K562 (cell line): ENCODE data around the gene UROS. TPM values are rescaled to one million over a fixed set of nuclear protein-coding genes. Genes with fewer than 3 reads are reported as not detected.

Experiments used
- ATAC-seq: fragments of 200-7000 bp; cut with Tn5 transposase; 3 replicates; pipeline ENCODE4 v1.9.1; 2020; ENCODE audit warnings: moderate library complexity
- BruUV-seq: library from RNA; stranded (reverse); fragments of 400-500 nt; replicated peaks from 2 replicates; lab custom pipeline; 2021; lab: Mats Ljungman, UMichigan
- CTCF ChIA-PET: fragments of 300-600 bp; formaldehyde crosslinking; extraction: SDS; loops from one replicate; lab custom pipeline; 2021; ENCODE audit warnings: low intra/inter-chr PET ratio; lab: Yijun Ruan, JAX
- POLR2A ChIA-PET: fragments of 300-600, 350-650 bp; sonication (Branson Sonifier 250); formaldehyde crosslinking; extraction: SDS; loops from one replicate; lab custom pipeline; 2021; ENCODE audit warnings: antibody characterized with exemption, inconsistent platforms; lab: Yijun Ruan, JAX
- DNase-seq, 4 experiments: peaks; one replicate each; pipeline versions ENCODE4 v3.0.0 to v3.0.0-alpha.2; 2011 to 2018; ENCODE audit warnings: low spot score in 3 of 4, mixed read lengths in 3 of 4; ENCODE audit errors: extremely low read depth in 1 of 4
- FAIRE-seq: peaks from 2 replicates; lab custom pipeline; 2011; peaks lifted over from hg19 to GRCh38; lab: Jason Lieb, UNC
- H2AFZ ChIP-seq: 2 replicates; pipeline ENCODE4 v1.6.0; 2011; ENCODE audit warnings: low read depth, low read length, control low read depth, inconsistent platforms
- H3K27ac ChIP-seq: fragments of 200-600 bp; 3 replicates; pipeline ENCODE4 v1.8.0; 2011; ENCODE audit warnings: low read depth, mild to moderate bottlenecking, control low read depth, inconsistent platforms, low read length, moderate library complexity, mixed read lengths; ENCODE audit errors: extremely low read depth
- H3K27me3 ChIP-seq, 2 experiments: fragments of 300-600 bp in 1 of 2; 2 replicates in 1 of 2; 3 replicates in 1 of 2; pipeline versions ENCODE4 v1.6.0 to v1.8.0; 2011; ENCODE audit warnings: inconsistent platforms in 2 of 2, low read length in 2 of 2, mild to moderate bottlenecking in 1 of 2, mixed read lengths in 1 of 2, moderate library complexity in 1 of 2; ENCODE audit not compliant: control insufficient read depth in 2 of 2, insufficient read depth in 2 of 2
- H3K36me3 ChIP-seq: fragments of 300-600 bp; 3 replicates; pipeline ENCODE4 v1.8.0; 2011; ENCODE audit warnings: mild to moderate bottlenecking, low read length, inconsistent platforms; ENCODE audit not compliant: control insufficient read depth, insufficient read depth
- H3K4me1 ChIP-seq, 2 experiments: fragments of 200-600 bp in 1 of 2; replicated peaks in 1 of 2; 2 replicates in 1 of 2; 3 replicates in 1 of 2; pipeline versions ENCODE4 v1.5.1 to v1.8.0; 2011; ENCODE audit warnings: inconsistent platforms in 2 of 2, low read length in 2 of 2, mild to moderate bottlenecking in 1 of 2, mixed read lengths in 1 of 2, moderate library complexity in 1 of 2; ENCODE audit not compliant: control insufficient read depth in 2 of 2, insufficient read depth in 2 of 2
- H3K4me2 ChIP-seq: 2 replicates; pipeline ENCODE4 v1.6.1; 2011; ENCODE audit warnings: low read length, control low read depth, inconsistent platforms, mixed read lengths; ENCODE audit not compliant: insufficient read depth
- H3K4me3 ChIP-seq: fragments of 200-600 bp; sonication (generic), shearing (Covaris generic); 2 replicates; pipeline ENCODE4 v1.5.1; 2016; ENCODE audit warnings: control low read depth, inconsistent platforms
- H3K79me2 ChIP-seq: fragments of 200-600 bp; 3 replicates; pipeline ENCODE4 v1.8.0; 2011; ENCODE audit warnings: low read length, inconsistent platforms; ENCODE audit not compliant: control insufficient read depth, insufficient read depth
- H3K9ac ChIP-seq, 2 experiments: 2 replicates each; pipeline versions ENCODE4 v1.6.0 to v1.6.1; 2011; ENCODE audit warnings: low read depth in 2 of 2, low read length in 2 of 2, control low read depth in 1 of 2, inconsistent platforms in 1 of 2, mild to moderate bottlenecking in 1 of 2, mixed read lengths in 1 of 2; ENCODE audit not compliant: insufficient read depth in 1 of 2
- H3K9me1 ChIP-seq: one replicate; pipeline ENCODE4 v1.6.0; 2011; ENCODE audit warnings: inconsistent platforms, mild to moderate bottlenecking, low read length, moderate library complexity; ENCODE audit not compliant: control insufficient read depth, insufficient read depth
- H3K9me3 ChIP-seq: replicated peaks from 2 replicates; pipeline ENCODE4 v1.5.1; 2011; ENCODE audit warnings: low read depth, low read length, inconsistent platforms; ENCODE audit not compliant: control insufficient read depth, insufficient read depth
- H4K20me1 ChIP-seq: replicated peaks from 2 replicates; pipeline ENCODE4 v1.6.1; 2011; ENCODE audit warnings: low read length, inconsistent platforms, mixed read lengths; ENCODE audit not compliant: control insufficient read depth, insufficient read depth
- ERF ChIP-seq: fragments of 450-650 bp; formaldehyde crosslinking; IDR thresholded peaks from 2 replicates; pipeline ENCODE4 v1.4.0; 2020; ENCODE audit warnings: mild to moderate bottlenecking, mixed read lengths
- EWSR1 ChIP-seq: fragments of 450-650 bp; IDR thresholded peaks from 2 replicates; pipeline ENCODE4 v1.6.1; 2018; ENCODE audit warnings: borderline replicate concordance, mild to moderate bottlenecking, low read depth, moderate library complexity; ENCODE audit not compliant: partially characterized antibody
- IRF9 ChIP-seq: fragments of 450-650 bp; IDR thresholded peaks from 2 replicates; pipeline ENCODE4 v1.6.1; 2016; ENCODE audit warnings: missing biosample characterization, missing genetic modification characterization
- MAFK ChIP-seq: IDR thresholded peaks from 2 replicates; pipeline ENCODE4 v1.6.1; 2011; ENCODE audit warnings: low read length, improper control_type of control experiment
- NFIX ChIP-seq: fragments of 250-450 bp; sonication (Bioruptor Pico); IDR thresholded peaks from 2 replicates; pipeline ENCODE4 v1.4.0; 2020; ENCODE audit warnings: low read depth, mild to moderate bottlenecking, moderate library complexity
- NR2F6 ChIP-seq: fragments of 450-650 bp; formaldehyde crosslinking; IDR thresholded peaks from 2 replicates; pipeline ENCODE4 v1.4.0; 2020; ENCODE audit warnings: mild to moderate bottlenecking
- RB1 ChIP-seq: fragments of 450-650 bp; IDR thresholded peaks from 2 replicates; pipeline ENCODE4 v1.6.1; 2017; ENCODE audit warnings: low read depth, mild to moderate bottlenecking
- TAF7 ChIP-seq: fragments of 450-650 bp; IDR thresholded peaks from 2 replicates; pipeline ENCODE4 v1.6.1; 2016; ENCODE audit warnings: missing genetic modification characterization, missing compliant biosample characterization
- TFAP4 ChIP-seq: sonication (generic); formaldehyde crosslinking; IDR thresholded peaks from 2 replicates; pipeline ENCODE4 v1.8.0; 2022; ENCODE audit warnings: missing genetic modification reagents, mild to moderate bottlenecking, moderate library complexity, borderline replicate concordance
- U2AF2 ChIP-seq: fragments of 200-400 bp; formaldehyde crosslinking; optimal IDR thresholded peaks from 2 replicates; pipeline ENCODE3; 2017; ENCODE audit warnings: low read depth, mild to moderate bottlenecking, low read length
- ZNF512 ChIP-seq: IDR thresholded peaks from 2 replicates; pipeline ENCODE4 v1.6.1; 2016; ENCODE audit warnings: missing genetic modification characterization, missing compliant biosample characterization
- WGBS: fragments of 100-300 bp; shearing (Covaris generic); methylation state at CpG from one replicate; pipeline ENCODE4 v1.1.6; 2016; ENCODE audit warnings: low coverage, mixed read lengths; ENCODE audit not compliant: insufficient coverage; ENCODE audit errors: missing lambda C conversion rate; 5-methylcytosine and 5-hydroxymethylcytosine counted together
- in situ Hi-C: fragments of 300-500 bp; cut with MboI; formaldehyde crosslinking; loops from 4 replicates; pipeline ENCODE4 v1.15.0; 2018; ENCODE audit warnings: inconsistent platforms, mixed read lengths
- intact Hi-C: fragments of 100-400 bp; cut with micrococcal nuclease; formaldehyde crosslinking; loops from 2 replicates; pipeline ENCODE4 v1.14.2; 2022
- polyA plus RNA-seq, 8 experiments: library from polyadenylated mRNA; depleted of rRNA in 4 of 8; stranded (reverse) in 5 of 8; unstranded in 3 of 8; fragments of >200 nt; fragmentation: Nextera tagmentation in 2 of 8; fragmentation: Illumina TruSeq in 1 of 8; extraction: Ambion mirVana in 2 of 8; extraction: Trizol in 1 of 8; gene quantifications; 2 replicates each; pipeline versions ENCODE4 v1.2.1 to v1.2.3, GENCODE V29; 2011 to 2014; ENCODE audit warnings: inconsistent platforms in 1 of 8, missing spikeins in 1 of 8
- total RNA-seq, 7 experiments: library from RNA; depleted of rRNA in 6 of 7; stranded (reverse); fragments of >200 nt in 6 of 7; fragmentation: Illumina TruSeq in 2 of 7; extraction: Trizol in 2 of 7; gene quantifications; 2 replicates each; pipeline versions ENCODE4 v1.2.1 to v1.2.3, GENCODE V29; 2011 to 2021; ENCODE audit warnings: low replicate concordance in 1 of 7

The UROS gene
- total and polyA plus RNA-seq, 9 of the 15 experiments (the other 6 are each of a cell fraction or from before 2014, with no cell fraction given), result 6.4 to 39.1 (median 32.3) TPM

- Histone ChIP-seq H3K4me2 (no peak overlapping the region), H2AFZ (no peak overlapping the region), H3K9me3 (no peaks in the 10 kb centered on the region), H3K27ac (no peak overlapping the region; the same call in 2 of the 3 replicates), H3K79me2 (no peaks in the 10 kb centered on the region), H3K4me3 (no peak overlapping the region), H3K4me1 (no peaks in the 10 kb centered on the region; a peak in 1 of 5 replicates), H3K36me3 (peaks cover 80% of the 10 kb centered on the region), H3K9me1 (no peaks in the 10 kb centered on the region), H3K9ac (no peak overlapping the region), H3K27me3 (no peaks in the 10 kb centered on the region)
- ATAC-seq, result no peak
- DNase-seq, result no peak
- no TSS peak for BruUV-seq
- CTCF ChIA-PET, result no interaction called here
- no peak for FAIRE-seq
- TF ChIP-seq IRF9 (tag), result no peak
- no peak for TF ChIP-seq U2AF2
- no peak for TF ChIP-seq TFAP4 (CRISPR knock-in tag)
- TF ChIP-seq ERF, result no peak
- TF ChIP-seq TAF7 (tag), result no peak
- no peak for TF ChIP-seq NR2F6
- TF ChIP-seq EWSR1, result no peak
- TF ChIP-seq MAFK, result no peak
- TF ChIP-seq RB1, result no peak
- no peak for TF ChIP-seq ZNF512 (tag)
- TF ChIP-seq NFIX (CRISPR knock-in tag), result no peak
- TF ChIP-seq, all 486 proteins: peak for 0
- in situ Hi-C loops, result no loop called here
- intact Hi-C loops, result no loop called here
- 0 out of 2 replicates have a peak, but pooled peaks cover 4% of the 10 kb centered on the region for H4K20me1 ChIP-seq
- WGBS, result 91% methylated on average over 6 of the region's 9 CpGs
- POLR2A ChIA-PET, result no interaction called here
These were observed 15.9 kb upstream of the UROS start for GRCh38 chr10:125838802-125839575.
